ENCODE measurements around the gene LILRB5.
"Not testable (repeated sequence)": the region's sequence is repeated elsewhere in the genome, so short reads cannot be mapped to it uniquely, and the experiment has no call there.

LILRB5 gene

DNA sequence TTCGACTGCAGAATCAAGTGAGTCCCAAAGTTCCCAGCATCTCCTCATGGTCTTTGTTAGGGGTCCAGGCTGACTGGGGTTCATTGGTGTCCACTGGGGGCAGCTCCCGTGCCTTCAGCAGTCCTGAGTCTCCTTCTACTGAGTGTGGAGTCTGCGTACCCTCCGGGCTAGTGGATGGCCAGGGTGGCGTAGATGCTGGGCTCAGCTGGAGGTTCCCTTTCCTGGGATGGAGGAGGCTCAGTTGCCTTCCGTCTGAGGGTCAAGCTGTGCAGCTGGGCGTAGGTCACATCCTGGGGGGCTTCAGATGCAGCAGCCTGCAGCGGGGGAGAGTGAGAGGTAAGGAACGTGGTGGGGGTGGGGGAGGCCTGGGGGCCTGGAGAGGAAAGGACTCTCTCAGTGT lies 17.4 kb upstream of the LILRB5 start:
- DNase-seq, result not testable (repeated sequence)

GRCh38 chr19:54273821-54274220 lies 16.7 kb upstream of the LILRB5 start:
- no peak for DNase-seq

GRCh38 chr19:54272181-54272580 lies 15.1 kb upstream of the LILRB5 start:
- DNase-seq, result not testable (repeated sequence)

DNA sequence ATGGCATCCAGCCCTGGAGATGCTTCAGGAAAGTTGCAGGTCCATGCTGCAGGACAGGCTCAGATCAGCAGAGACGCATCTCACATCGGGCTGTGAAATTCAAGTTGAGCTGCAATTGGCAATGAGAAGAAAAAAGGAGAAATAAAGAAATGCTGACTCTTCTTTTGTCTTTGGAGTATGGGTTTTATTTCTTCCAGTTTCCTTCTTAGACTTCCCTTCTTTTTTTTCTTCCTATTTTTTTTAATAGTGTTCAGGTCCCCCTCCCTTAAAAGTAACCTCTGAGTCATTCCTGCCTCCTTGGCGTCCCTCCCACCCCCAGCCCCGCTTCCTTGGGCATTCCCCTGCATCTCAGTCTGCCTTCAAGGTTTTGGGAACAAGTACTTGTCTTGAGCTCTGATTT lies 14.5 kb upstream of the LILRB5 start:
- not testable (repeated sequence) for DNase-seq

- DNase-seq, result no peak
Observed at GRCh38 chr19:54271106-54271505, 14.0 kb upstream of the LILRB5 start.

DNA sequence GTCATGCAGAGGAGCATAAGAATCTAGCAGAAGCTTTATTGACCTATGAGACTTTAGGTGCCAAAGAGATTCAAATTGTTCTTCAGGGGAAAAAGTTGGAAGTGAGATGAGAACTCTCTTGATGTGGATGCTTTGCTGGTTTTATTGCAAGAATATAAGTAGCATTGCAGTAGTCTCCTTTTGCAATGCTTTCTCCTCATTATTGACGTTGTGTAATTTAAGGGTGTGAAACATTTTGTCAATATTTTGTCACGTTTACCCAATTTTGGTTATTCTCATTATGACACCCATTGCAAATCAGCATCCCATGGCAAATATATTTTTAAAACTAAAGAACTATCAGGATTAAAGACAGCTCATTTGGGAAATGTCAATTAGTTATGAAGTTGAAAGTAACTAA lies 11.9 kb upstream of the LILRB5 start:
- no peak for DNase-seq

GRCh38 chr19:54266133-54266532 lies 9.1 kb upstream of the LILRB5 start:
- peak; percentile 69 for DNase-seq

DNA sequence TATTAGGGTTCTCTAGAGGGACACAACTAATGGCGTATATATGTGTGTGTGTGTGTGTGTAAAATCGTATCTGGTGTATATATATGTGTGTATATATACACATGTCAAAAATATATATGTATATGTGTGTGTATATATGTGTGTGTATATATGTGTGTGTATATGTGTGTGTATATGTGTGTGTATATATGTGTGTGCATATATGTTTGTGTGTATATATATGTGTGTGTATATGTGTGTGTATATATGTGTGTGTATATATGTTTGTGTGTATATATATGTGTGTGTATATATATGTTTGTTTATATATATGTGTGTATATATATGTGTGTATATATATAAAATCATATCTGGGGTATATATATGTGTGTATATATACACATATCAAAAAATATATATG lies 5.4 kb upstream of the LILRB5 start:
- no peak for DNase-seq

DNA sequence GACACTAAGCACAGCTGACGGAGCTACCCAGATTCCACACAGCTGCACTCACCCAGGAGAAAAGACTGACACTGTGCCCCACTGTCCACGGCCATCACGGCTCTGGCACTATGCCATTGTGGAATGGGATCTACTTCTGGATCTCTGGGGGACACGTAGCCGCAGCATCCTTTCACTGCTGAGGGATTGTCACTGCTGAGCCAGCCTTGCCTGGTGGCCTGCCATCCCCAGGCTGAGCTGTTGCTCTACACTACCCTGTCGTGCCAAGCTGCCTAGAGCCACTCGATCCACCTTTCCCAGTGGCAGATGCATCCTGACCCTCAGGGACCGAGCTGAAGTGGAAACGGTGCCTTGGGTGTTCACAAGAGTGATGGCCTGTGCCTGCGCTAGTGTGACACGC lies 5.0 kb upstream of the LILRB5 start:
- DNase-seq, result no peak

- no peak for DNase-seq
Observed at GRCh38 chr19:54256250-54257115, 590 bp downstream of the LILRB5 start.

DNA sequence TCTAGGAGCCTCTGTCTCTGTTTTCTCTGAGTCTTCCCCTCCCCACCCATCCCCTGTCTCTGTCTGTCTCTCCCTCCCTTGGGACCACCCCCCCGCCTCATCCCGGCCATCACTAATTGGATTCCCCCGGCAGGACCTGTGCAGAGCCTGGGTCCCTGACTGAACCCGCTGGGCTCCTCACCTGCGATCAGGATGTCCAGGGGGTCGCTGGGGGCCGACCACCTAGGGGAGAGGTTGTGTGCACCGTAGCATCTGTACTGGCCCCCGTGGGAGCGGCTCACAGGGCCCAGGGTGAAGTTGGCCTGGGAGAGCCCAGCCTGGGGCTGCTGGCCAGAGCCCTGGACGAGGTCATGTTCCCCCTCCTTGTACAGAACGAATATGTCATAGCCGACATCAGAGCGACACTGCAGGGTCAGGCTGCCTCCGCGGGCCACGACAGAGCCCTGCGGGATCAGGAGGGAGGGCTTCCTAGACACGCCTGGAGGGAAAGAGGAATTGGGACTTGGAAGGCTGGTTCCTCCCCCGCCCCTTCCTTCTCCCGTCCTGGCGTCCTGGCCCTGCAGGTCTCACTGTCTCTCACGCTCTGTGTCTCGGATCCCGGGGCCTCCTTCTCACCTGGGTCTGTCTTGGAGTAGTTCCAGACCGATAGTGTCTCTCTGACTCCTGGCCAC lies 1.8 kb downstream of the LILRB5 start:
- DNase-seq, result no peak

DNA sequence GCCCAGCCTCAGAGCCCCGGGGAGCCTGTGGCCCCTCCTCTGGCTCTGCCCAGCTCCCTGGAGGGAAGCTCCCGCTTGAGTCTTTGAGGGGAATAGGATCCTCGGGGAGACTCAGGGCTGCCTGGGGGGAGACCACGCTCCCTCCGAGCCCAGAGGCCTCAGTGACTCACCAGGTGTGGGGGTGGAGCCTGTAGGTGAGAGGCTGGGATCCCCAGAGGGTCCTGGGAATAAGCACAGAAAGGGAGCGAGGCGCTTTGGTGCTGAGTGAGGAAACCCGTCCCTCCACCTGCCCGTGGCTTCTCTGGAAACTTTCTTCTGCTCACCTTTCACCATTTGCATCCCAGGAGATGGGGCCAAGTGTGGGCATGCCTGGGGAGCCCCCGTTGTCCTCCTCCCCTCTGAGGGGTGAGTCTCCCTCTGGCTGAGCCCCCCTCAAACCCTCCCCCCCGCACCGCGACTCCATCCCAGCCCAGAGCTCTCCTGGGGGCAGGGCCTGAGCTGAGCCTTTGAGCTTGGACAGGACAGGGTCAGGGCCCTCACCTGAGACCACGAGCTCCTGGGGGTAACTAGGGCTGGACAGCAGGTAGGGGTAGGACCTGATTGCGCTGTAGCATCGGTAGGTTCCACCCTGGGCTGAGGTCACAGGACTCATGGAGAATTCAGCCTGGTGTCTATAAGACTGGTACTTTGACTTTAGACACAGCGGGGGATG lies 2.7 kb downstream of the LILRB5 start:
- no peak for DNase-seq

GRCh38 chr19:54253331-54254194 lies 3.5 kb downstream of the LILRB5 start:
- DNase-seq, result no peak

GRCh38 chr19:54252845-54253244 lies 4.2 kb downstream of the LILRB5 start:
- DNase-seq, result no peak

GRCh38 chr19:54252243-54252642 lies 4.8 kb downstream of the LILRB5 start:
- DNase-seq, result no peak

GRCh38 chr19:54248016-54248601 lies 9.0 kb downstream of the LILRB5 start:
- DNase-seq, result no peak

GRCh38 chr19:54247106-54247930 lies 9.8 kb downstream of the LILRB5 start:
- no peak for DNase-seq

DNA sequence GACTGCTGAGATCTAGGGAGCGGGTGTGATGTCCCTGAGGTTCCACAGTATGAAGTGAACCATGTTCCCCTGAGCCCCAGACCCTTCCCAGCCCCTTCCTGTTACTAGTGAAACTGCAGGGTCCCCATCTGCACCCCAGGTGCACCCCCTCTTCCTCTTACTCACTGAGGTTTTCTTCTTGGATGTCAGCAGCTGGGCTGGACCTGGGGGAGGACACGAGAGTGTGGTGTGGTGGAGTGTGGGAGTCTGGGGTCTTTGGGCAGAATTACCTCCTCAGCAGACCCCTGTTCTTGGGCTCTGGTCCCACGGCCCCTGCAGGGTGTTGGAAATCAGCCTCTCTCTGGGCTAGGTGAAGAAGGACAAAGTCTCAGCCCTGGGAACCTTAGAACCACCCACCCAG lies 11.1 kb downstream of the LILRB5 start:
- DNase-seq, result no peak

GRCh38 chr19:54243809-54244208 lies 13.3 kb downstream of the LILRB5 start:
- not testable (repeated sequence) for DNase-seq

DNA sequence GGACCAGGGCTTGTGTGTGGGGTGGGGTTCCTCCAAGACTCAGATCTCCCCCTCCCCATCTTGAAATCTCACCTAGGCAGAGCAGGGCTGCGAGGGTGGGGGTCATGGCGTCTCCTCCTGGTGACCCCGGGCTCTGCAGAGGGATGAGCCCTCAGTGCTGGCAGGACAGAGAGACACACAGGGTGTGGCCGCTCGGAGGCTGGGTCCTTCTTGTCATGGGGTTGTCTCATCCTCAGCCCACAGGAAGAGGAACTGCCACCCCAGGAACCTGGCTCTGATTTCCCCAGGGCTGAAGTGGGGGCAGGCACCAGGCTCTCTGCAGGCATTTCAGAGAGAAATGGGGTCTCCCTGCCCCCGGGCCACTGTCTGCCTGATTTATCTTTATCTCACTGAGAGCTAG lies 14.4 kb downstream of the LILRB5 start, which contains the start of gene LILRA6:
Gene LILRA6, minus strand, starts transcription at position 145 of the 400 bp plus-strand sequence.
- DNase-seq, result not testable (repeated sequence)

GRCh38 chr19:54242234-54242633 lies 14.8 kb downstream of the LILRB5 start:
- DNase-seq, result not testable (repeated sequence)

Data from activated gamma-delta T cell treated with Interleukin-2 at 50 U/mL for 16 hours (primary cell).